DLD1 (cell line): ENCODE measurements around the gene NFYA.

Source experiments
- in situ Hi-C: cut with HindIII; loops from 2 replicates; pipeline ENCODE4 v1.10.0; 2017; ENCODE audit warnings: low sequenced_read_pairs

Gene NFYA

GRCh38 chr6:41071923-41072835 is 595 bp upstream of the NFYA start, which contains the start of gene OARD1:
OARD1 (minus strand) TSS chr6:41072356; CDS start chr6:41071634, 722 bp downstream.
- in situ Hi-C loops: no loop called here

GRCh38 chr6:41073203-41073967 is 611 bp downstream of the NFYA start:
- in situ Hi-C loops: no loop called here

- in situ Hi-C loops: no loop called here
Measured at GRCh38 chr6:41073968-41074691, 1.4 kb downstream of the NFYA start.

GRCh38 chr6:41074692-41075436 is 2.1 kb downstream of the NFYA start:
- in situ Hi-C loops: loop anchor here (25.0 kb wide), 1 partner anchor 112 kb away; no protein-coding TSS in a partner anchor

DNA sequence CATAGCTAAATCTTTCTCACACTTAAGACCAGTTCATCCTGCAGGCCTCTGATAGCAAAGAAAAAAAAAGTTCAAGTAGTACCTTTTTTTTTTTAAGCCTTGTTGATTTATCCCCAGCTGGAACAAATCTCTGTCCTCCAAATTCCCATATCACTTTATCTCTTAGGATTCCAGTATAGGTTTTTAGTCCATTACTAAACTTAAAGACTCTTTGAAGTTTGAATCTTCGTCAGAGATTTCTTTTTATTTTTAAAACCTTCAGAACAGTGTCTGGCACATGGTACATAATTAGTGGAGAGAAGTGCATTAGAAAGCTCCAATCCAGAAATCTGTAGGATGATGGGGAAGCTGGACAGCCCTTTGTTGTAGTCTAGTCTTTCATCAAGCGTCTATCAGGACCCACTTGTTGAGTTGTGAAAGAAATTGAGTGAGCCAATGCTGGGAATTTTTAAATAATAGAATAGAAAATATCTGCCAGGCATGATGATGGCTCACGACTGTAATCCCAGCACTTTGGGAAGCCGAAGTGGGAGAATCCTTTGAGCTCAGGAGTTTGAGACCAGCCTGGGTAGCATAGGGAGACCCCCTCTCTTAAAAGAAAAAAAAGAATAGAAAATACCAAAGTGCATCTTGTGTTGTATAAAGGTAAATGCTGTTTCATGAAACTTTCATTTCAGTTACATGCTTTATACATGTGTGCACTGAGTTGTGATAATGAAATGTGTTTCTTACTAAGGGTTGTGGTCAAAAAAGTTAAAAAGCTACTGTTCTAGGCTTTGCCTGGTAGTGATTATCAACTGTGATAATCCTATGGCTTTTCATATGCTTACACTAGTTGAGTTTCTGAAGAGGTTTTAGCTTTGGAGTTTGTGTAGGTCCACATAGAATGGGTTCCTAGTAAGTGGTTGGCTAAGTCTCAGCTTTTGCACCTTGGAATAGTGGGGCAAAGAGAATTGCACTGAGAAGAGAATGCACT is 3.2 kb downstream of the NFYA start:
- in situ Hi-C loops: loop anchor here (25.0 kb wide), 1 partner anchor 111 kb away; no protein-coding TSS in a partner anchor

GRCh38 chr6:41077536-41077935 is 4.8 kb downstream of the NFYA start:
- in situ Hi-C loops: loop anchor here (25.0 kb wide), 1 partner anchor 110 kb away; no protein-coding TSS in a partner anchor

DNA sequence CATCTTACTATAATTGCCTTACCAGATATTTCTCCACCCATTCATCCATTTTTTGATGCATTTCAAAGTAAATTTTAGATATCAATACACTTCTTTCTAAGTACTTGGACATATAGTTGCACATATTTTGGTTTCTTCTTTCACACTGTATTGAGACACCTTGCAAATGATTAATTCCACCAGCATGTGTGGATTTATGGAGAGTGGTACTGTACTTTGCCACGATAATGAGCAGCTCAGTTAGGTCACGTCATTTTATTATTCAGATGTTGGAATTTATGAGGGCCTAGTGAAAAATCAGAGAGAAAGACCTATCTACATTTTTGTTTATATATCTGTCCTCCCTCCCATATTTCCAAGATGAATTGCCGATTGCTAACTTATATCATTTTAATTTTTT is 5.3 kb downstream of the NFYA start:
- in situ Hi-C loops: loop anchor here (25.0 kb wide), 1 partner anchor 109 kb away; no protein-coding TSS in a partner anchor

- in situ Hi-C loops: loop anchor here (25.0 kb wide), 1 partner anchor 108 kb away; no protein-coding TSS in a partner anchor
Measured at GRCh38 chr6:41079080-41079479, 6.3 kb downstream of the NFYA start.

DNA sequence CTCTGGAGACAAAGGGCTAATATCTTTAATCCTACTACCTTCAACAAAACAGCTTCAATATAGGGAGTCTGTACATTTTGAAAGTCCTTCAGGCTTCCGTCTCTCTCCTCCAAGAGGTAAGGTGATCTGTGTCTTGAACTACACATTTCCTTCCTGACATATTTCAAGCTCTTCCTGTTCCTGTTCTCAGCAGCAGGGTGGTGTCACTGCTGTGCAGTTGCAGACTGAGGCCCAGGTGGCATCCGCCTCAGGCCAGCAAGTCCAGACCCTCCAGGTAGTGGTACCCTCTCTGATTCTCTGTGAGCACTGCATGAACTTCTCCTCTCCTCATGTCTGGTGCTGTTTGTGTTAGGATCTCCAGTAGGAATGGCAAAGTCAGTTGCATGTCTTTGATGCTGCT is 7.8 kb downstream of the NFYA start:
- in situ Hi-C loops: loop anchor here (25.0 kb wide), 1 partner anchor 107 kb away; no protein-coding TSS in a partner anchor

- in situ Hi-C loops: loop anchor here (25.0 kb wide), 1 partner anchor 104 kb away; no protein-coding TSS in a partner anchor
Measured at GRCh38 chr6:41083072-41083471, 10.3 kb downstream of the NFYA start.

DNA sequence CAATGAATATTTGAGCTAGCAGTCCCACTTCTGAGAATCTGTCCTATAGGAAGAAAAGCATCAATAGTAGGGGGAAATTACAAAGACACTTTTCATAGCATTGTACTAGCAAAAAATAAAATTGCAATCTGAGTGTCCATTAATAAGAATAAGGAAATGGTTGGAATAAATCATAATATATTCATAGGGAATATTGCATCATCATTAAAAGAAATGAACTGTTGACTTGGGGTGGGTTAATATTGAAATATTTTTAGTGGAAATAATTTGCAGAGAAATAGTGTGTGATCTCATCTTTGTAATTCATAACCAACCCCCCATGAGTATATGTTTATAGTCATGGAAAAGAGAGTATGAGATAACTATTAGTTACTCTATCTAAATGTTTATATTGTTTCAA is 12.4 kb downstream of the NFYA start:
- in situ Hi-C loops: loop anchor here (25.0 kb wide), 1 partner anchor 102 kb away; no protein-coding TSS in a partner anchor

DNA sequence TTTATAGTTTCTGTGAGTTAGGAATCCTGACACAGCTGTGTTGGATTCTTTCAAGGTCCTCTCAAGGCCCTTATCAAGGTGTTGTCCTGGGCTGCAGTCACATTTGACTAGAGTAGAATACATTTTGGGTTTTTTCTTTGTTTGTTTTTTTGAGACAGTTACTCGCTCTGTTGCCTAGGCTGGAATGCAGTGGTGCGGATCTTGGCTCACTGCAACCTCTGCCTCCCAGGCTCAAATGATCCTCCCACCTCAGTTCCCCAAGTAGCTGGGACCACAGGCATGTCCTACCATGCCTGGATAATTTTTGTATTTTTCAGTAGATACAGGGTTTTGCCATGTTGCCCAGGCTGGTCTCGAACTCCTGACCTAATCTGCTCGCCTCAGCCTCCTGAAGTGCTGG is 15.7 kb downstream of the NFYA start:
- in situ Hi-C loops: loop anchor here (25.0 kb wide), 1 partner anchor 99 kb away; no protein-coding TSS in a partner anchor

DNA sequence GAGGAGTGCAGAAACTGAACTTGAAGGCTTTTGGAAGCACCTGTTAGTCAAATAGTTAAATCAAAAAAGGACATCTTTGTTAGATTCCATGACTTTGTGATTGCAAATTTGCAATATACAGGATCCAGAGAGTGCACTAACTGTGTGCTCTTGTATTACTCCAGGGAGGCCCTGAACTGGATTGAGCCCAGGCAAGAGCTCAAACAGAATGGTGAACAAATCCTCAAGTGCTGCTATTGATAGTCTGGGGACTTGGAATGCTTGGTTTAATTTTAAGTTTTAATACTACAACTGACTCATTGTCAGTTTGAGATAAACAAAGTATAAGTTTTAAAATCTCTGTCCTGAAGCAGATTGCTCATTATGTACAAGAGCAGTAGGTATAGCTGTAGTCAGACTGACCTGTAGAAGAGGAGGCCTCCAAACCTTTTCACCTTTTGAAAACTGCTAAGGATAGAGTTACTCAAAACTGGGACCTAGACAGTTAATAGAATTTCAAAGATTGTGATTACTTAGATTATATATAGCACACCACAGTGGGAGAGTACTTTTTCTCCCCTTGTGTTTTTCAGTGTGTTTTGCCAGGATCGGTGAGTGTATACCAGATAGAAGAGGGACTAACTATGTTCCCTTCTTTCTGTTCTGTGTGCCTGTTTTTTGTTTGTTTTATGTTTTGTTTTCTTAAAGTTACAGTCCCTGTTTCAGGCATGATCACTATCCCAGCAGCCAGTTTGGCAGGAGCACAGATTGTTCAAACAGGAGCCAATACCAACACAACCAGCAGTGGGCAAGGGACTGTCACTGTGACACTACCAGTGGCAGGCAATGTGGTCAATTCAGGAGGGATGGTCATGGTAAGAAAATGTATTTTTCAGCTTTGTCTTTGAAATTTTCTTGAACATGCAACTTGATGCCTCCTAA is 18.3 kb downstream of the NFYA start:
- in situ Hi-C loops: loop anchor here (25.0 kb wide), 1 partner anchor 96 kb away; no protein-coding TSS in a partner anchor

- in situ Hi-C loops: loop anchor here (25.0 kb wide), 1 partner anchor 95 kb away; no protein-coding TSS in a partner anchor
Measured at GRCh38 chr6:41092421-41093140, 19.8 kb downstream of the NFYA start.

DNA sequence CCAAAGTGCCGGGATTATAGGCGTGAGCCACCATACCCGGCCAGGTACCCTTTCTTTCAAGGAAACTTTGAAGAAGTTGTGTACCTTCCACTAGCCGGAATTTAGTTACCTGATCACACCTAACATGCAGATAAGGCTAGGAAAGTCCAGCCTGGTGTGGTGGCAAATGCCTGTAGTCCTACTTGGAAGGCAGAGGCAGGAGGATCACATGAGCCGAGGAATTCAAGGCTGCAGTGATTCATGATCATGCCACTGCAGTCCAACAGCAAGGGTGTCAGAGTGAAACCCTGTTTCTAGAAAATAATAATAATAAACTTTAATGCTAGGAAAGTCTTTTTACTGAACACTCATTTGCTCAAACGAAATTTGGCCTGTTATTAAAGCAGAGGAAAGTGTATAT is 21.0 kb downstream of the NFYA start:
- in situ Hi-C loops: loop anchor here (25.0 kb wide), 1 partner anchor 94 kb away; no protein-coding TSS in a partner anchor

DNA sequence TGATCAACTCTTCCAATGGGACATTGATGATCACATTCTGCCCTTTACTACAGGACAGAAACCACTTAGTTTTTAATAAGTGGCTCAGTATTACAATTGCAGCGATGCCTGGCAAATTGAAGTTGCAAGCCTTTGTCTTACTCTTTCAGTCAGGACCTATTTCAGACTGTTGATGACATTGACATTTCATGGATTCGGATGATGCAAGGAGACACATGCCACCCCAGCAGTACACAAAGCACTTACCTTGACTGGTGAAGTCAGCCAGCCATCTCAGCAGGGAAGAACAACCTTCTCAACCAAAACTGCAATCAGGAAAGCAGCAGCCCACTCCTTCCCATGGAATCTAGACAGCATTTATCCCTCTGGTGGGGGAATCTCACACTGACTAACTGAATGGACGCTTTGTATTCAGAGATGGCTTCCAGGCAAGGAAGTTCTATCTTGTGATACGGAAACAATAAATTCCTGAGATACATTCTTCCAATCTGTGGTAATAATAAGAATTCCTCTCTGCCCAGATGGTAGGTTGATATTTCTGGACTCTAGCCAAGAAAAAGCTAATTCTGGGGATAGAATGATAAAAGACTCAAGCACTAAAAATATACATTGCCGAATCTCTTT is 24.8 kb downstream of the NFYA start:
- in situ Hi-C loops: loop anchor here (25.0 kb wide), 1 partner anchor 90 kb away; no protein-coding TSS in a partner anchor
